ENCODE measurements around the gene MCRS1. TPM values are rescaled to one million over a fixed set of nuclear protein-coding genes. Genes with fewer than 3 reads are reported as not detected.
A peak's percentile ranks its signal among the peaks of the same experiment; 100 is the strongest.

MCRS1 gene
- total RNA-seq, 1 experiment from 2014 or later, result 88.6 TPM

DNA sequence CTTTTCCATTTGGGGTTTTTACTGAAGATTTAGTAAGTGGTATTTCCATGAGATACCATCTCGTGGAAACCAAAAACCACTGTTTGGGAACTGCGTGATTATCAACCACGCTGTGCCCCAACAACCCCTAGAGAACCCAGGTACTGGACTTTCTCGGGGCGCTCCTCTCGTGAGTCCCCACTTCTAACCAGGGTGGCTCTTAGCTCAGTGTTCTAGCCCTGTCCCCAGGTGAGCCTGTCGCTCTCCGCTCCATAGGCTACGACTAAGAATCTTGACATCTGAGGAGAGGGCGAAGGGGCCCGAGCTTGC is 686 bp downstream of the MCRS1 start:
- ChIA-PET POLR2A (interaction anchor here (0.6 kb wide), 1 partner anchor 11 kb away, joined by 3 read pairs; no protein-coding TSS in a partner anchor), CTCF (no interaction called here)
- DNase-seq (ENCODE audit: low read depth, low spot score) (no peak), ATAC-seq (no peak)
- peaks cover 3% of the 10 kb centered on the region; the same call in 1 of the 2 replicates for H3K36me3 ChIP-seq (ENCODE audit: control insufficient read depth, insufficient read depth, low read length)
- BruUV-seq (replicated peaks), result no TSS peak
- in situ Hi-C loops (cut with HindIII; ENCODE audit: low pct_unique_long_range_greater_than_20kb, low sequenced_read_pairs), result no loop called here
- H3K27me3 ChIP-seq (ENCODE audit: control insufficient read depth, insufficient read depth, low read length), result no peaks in the 10 kb centered on the region
- H3K27ac ChIP-seq (ENCODE audit: low read length), result peak overlapping the region; percentile 96
- peaks cover 12% of the 10 kb centered on the region for H3K4me1 ChIP-seq (ENCODE audit: control insufficient read depth, insufficient read depth, low read length)
- intact Hi-C loops (cut with micrococcal nuclease; ENCODE audit: unreplicated experiment), result no loop called here
- peak overlapping the region; percentile 64 to 85 for H3K4me3 ChIP-seq (ENCODE audit: low read depth in 2 of 2, low read length in 2 of 2)
- H3K9me3 ChIP-seq (ENCODE audit: control insufficient read depth, insufficient read depth, low read depth, low read length), result no peaks in the 10 kb centered on the region
- no peak for TF ChIP-seq POLR2AphosphoS5 (IDR thresholded peaks at IDR 0.05; ENCODE audit: low read depth, low read length)
- no peak for TF ChIP-seq SIN3A (IDR thresholded peaks at IDR 0.05; ENCODE audit: borderline replicate concordance, insufficient read depth, low read depth, low read length)
- TF ChIP-seq REST (IDR thresholded peaks at IDR 0.05; ENCODE audit: insufficient read depth in 1 of 2, low read depth in 2 of 2, low read length in 1 of 2), result no peak
- no peak for TF ChIP-seq TCF7L2 (IDR thresholded peaks at IDR 0.05; ENCODE audit: low read depth, low read length)
- no peak for TF ChIP-seq CTCF (IDR thresholded peaks at IDR 0.05)

GRCh38 chr12:49566361-49566760 is 1.6 kb downstream of the MCRS1 start:
- in situ Hi-C loops (cut with HindIII; ENCODE audit: low pct_unique_long_range_greater_than_20kb, low sequenced_read_pairs), result no loop called here
- peaks cover 3% of the 10 kb centered on the region; the same call in 1 of the 2 replicates for H3K36me3 ChIP-seq (ENCODE audit: control insufficient read depth, insufficient read depth, low read length)
- no peak overlapping the region; the same call in 1 of the 2 replicates for H3K27ac ChIP-seq (ENCODE audit: low read length)
- no peak for DNase-seq (ENCODE audit: low read depth, low spot score)
- peaks cover 12% of the 10 kb centered on the region for H3K4me1 ChIP-seq (ENCODE audit: control insufficient read depth, insufficient read depth, low read length)
- no peaks in the 10 kb centered on the region for H3K9me3 ChIP-seq (ENCODE audit: control insufficient read depth, insufficient read depth, low read depth, low read length)
- no TSS peak for BruUV-seq (replicated peaks)
- ATAC-seq, result no peak
- ChIA-PET POLR2A (no interaction called here), CTCF (interaction anchor here (0.6 kb wide), 1 partner anchor 268 kb away, joined by 10 read pairs; no protein-coding TSS in a partner anchor)
- no peak for TF ChIP-seq TCF7L2 (IDR thresholded peaks at IDR 0.05; ENCODE audit: low read depth, low read length)
- TF ChIP-seq REST (IDR thresholded peaks at IDR 0.05; ENCODE audit: insufficient read depth in 1 of 2, low read depth in 2 of 2, low read length in 1 of 2), result no peak
- no peak for TF ChIP-seq CTCF (IDR thresholded peaks at IDR 0.05)
- no peak for TF ChIP-seq SIN3A (IDR thresholded peaks at IDR 0.05; ENCODE audit: borderline replicate concordance, insufficient read depth, low read depth, low read length)
- TF ChIP-seq POLR2AphosphoS5 (IDR thresholded peaks at IDR 0.05; ENCODE audit: low read depth, low read length), result no peak
- intact Hi-C loops (cut with micrococcal nuclease; ENCODE audit: unreplicated experiment), result no loop called here
- no peaks in the 10 kb centered on the region for H3K27me3 ChIP-seq (ENCODE audit: control insufficient read depth, insufficient read depth, low read length)
- no peak overlapping the region for H3K4me3 ChIP-seq (ENCODE audit: low read depth in 2 of 2, low read length in 2 of 2)
